PC-3 (cell line): ENCODE measurements around the gene DLG1.

Experiments
- EZH2phosphoT487 ChIP-seq: fragments of 300-600 bp; sonication (generic); IDR thresholded peaks from 2 replicates; pipeline ENCODE4 v1.6.1; 2018; ENCODE audit warnings: mild to moderate bottlenecking, antibody characterized with exemption, low read length, borderline replicate concordance
- TF ChIP-seq, protein P1 (sequence below): fragments of 300-600 bp; sonication (generic); conservative IDR thresholded peaks from 2 replicates; pipeline ENCODE4 v1.5.1; 2017; ENCODE audit warnings: antibody characterized with exemption, low read depth, mild to moderate bottlenecking, low read length

DNA sequence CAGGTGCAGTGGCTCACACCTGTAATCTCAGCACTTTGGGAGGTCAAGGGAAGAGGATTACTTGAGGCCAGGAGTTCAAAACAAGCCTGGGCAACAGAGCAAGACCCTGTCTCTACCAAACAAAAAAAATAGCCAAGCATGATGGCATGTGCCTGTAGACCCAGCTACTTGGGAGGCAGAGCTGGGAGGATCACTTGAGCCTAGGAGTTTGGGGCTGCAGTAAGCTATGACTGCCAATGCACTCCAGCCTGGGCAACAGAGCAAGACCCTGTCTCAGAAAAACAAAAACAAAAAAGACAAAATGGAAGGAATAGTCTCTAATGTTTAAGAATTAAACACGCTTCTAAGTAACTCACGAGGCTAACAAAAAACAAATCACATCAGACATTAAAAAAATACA, 106.5 kb downstream of the DLG1 start:
- TF ChIP-seq, protein P1, sequence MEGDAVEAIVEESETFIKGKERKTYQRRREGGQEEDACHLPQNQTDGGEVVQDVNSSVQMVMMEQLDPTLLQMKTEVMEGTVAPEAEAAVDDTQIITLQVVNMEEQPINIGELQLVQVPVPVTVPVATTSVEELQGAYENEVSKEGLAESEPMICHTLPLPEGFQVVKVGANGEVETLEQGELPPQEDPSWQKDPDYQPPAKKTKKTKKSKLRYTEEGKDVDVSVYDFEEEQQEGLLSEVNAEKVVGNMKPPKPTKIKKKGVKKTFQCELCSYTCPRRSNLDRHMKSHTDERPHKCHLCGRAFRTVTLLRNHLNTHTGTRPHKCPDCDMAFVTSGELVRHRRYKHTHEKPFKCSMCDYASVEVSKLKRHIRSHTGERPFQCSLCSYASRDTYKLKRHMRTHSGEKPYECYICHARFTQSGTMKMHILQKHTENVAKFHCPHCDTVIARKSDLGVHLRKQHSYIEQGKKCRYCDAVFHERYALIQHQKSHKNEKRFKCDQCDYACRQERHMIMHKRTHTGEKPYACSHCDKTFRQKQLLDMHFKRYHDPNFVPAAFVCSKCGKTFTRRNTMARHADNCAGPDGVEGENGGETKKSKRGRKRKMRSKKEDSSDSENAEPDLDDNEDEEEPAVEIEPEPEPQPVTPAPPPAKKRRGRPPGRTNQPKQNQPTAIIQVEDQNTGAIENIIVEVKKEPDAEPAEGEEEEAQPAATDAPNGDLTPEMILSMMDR: no peak
- TF ChIP-seq EZH2phosphoT487: no peak
